HepG2 (cell line): ENCODE measurements around the gene CSTF1. TPM values are rescaled to one million over a fixed set of nuclear protein-coding genes. Genes with fewer than 3 reads are reported as not detected.

ENCODE experiments used
- FOXJ3 ChIP-seq: sonication (generic); formaldehyde crosslinking; IDR thresholded peaks from 2 replicates; pipeline ENCODE4 v1.4.0; 2020; ENCODE audit warnings: missing genetic modification reagents, mild to moderate bottlenecking, borderline replicate concordance
- POLR2AphosphoS5 ChIP-seq: IDR thresholded peaks from 2 replicates; pipeline ENCODE4 v1.6.1; 2012; ENCODE audit warnings: low read depth, low read length
- SIN3B ChIP-seq: fragments of 150-350 bp; IDR thresholded peaks from 2 replicates; pipeline ENCODE4 v1.6.1; 2014; ENCODE audit warnings: low read length
- SMARCC2 ChIP-seq: fragments of 450-650 bp; IDR thresholded peaks from 2 replicates; pipeline ENCODE4 v1.6.1; 2017; ENCODE audit warnings: antibody characterized with exemption, mild to moderate bottlenecking
- SPEN ChIP-seq: sonication (generic); formaldehyde crosslinking; IDR thresholded peaks from 2 replicates; pipeline ENCODE4 v1.5.1; 2020; ENCODE audit warnings: low read depth, mild to moderate bottlenecking, missing genetic modification reagents
- YY1 ChIP-seq: IDR thresholded peaks from 2 replicates; pipeline ENCODE4 v1.6.1; 2011; ENCODE audit warnings: low read length, low read depth, moderate library complexity, mild to moderate bottlenecking; ENCODE audit not compliant: insufficient read depth, insufficient replicate concordance
- ZNF709 ChIP-seq: sonication (generic); formaldehyde crosslinking; IDR thresholded peaks from 2 replicates; pipeline ENCODE4 v1.5.0; 2020; ENCODE audit warnings: mild to moderate bottlenecking, missing genetic modification reagents
- ZNF746 ChIP-seq: sonication (generic); formaldehyde crosslinking; IDR thresholded peaks from 2 replicates; pipeline ENCODE4 v1.8.0; 2022; ENCODE audit warnings: mild to moderate bottlenecking, missing genetic modification reagents
- polyA plus RNA-seq, 8 experiments: library from polyadenylated mRNA; depleted of rRNA in 3 of 8; stranded (reverse) in 7 of 8; unstranded in 1 of 8; fragments of >200 nt; fragmentation: Illumina TruSeq in 4 of 8; extraction: Trizol in 4 of 8; gene quantifications; 2 replicates each; pipeline versions ENCODE4 v1.2.1 to v1.2.3, GENCODE V29; 2011 to 2016; ENCODE audit warnings: low read depth in 4 of 8, missing spikeins in 1 of 8, mixed read lengths in 1 of 8; ENCODE audit not compliant: insufficient read depth in 1 of 8
- total RNA-seq, 5 experiments: library from RNA; depleted of rRNA; stranded (reverse); fragments of >200 nt; fragmentation: Illumina TruSeq; extraction: Trizol; gene quantifications; 2 replicates each; pipeline ENCODE4 v1.2.3, GENCODE V29; 2016; ENCODE audit warnings: low read depth in 1 of 5
- TF ChIP-seq, protein P1 (sequence below): sonication (generic); formaldehyde crosslinking; IDR thresholded peaks from 2 replicates; pipeline ENCODE4 v1.4.0; 2020; ENCODE audit warnings: missing genetic modification reagents
- TF ChIP-seq, protein P2 (sequence below), 2 experiments: sonication (generic) in 1 of 2; formaldehyde crosslinking in 1 of 2; IDR thresholded peaks; 2 replicates each; pipeline versions ENCODE4 v1.5.1 to v1.6.1; 2011 to 2020; ENCODE audit warnings: borderline replicate concordance in 1 of 2, low read depth in 1 of 2, low read length in 1 of 2, mild to moderate bottlenecking in 1 of 2, missing genetic modification reagents in 1 of 2, moderate library complexity in 1 of 2
- TF ChIP-seq, protein P3 (sequence below): sonication (generic); formaldehyde crosslinking; IDR thresholded peaks from 2 replicates; pipeline ENCODE4 v1.5.0; 2020; ENCODE audit warnings: missing genetic modification reagents, mild to moderate bottlenecking, borderline replicate concordance

Gene CSTF1
- total and polyA plus RNA-seq, 2 of the 13 experiments (the other 11 are each of a cell fraction or from before 2014, with no cell fraction given), result 70.9 to 100 TPM

DNA sequence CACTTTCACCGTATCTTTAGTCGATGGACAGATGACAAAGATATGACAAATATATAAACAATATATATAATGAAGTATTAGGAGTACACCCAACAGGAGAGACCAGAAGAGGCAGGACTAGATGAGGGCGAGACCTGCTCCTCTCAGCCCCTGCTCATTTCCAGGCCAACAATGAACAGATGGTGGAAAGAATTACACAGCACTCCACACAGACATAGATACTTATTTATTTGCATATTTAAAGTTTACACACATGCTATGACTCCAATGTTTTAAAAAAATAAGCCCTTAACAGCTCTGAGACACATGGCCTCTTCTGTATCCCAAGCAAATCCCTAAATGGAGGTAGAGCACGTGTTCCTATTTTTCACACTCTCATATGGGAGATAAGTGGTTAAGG lies 23.3 kb upstream of the CSTF1 start (continued):
- TF ChIP-seq ZNF709 (CRISPR knock-in tag), result no peak
- 0 out of 2 replicates have a peak, but pooled peaks have one; percentile 5 for TF ChIP-seq POLR2AphosphoS5
- TF ChIP-seq, protein P1, sequence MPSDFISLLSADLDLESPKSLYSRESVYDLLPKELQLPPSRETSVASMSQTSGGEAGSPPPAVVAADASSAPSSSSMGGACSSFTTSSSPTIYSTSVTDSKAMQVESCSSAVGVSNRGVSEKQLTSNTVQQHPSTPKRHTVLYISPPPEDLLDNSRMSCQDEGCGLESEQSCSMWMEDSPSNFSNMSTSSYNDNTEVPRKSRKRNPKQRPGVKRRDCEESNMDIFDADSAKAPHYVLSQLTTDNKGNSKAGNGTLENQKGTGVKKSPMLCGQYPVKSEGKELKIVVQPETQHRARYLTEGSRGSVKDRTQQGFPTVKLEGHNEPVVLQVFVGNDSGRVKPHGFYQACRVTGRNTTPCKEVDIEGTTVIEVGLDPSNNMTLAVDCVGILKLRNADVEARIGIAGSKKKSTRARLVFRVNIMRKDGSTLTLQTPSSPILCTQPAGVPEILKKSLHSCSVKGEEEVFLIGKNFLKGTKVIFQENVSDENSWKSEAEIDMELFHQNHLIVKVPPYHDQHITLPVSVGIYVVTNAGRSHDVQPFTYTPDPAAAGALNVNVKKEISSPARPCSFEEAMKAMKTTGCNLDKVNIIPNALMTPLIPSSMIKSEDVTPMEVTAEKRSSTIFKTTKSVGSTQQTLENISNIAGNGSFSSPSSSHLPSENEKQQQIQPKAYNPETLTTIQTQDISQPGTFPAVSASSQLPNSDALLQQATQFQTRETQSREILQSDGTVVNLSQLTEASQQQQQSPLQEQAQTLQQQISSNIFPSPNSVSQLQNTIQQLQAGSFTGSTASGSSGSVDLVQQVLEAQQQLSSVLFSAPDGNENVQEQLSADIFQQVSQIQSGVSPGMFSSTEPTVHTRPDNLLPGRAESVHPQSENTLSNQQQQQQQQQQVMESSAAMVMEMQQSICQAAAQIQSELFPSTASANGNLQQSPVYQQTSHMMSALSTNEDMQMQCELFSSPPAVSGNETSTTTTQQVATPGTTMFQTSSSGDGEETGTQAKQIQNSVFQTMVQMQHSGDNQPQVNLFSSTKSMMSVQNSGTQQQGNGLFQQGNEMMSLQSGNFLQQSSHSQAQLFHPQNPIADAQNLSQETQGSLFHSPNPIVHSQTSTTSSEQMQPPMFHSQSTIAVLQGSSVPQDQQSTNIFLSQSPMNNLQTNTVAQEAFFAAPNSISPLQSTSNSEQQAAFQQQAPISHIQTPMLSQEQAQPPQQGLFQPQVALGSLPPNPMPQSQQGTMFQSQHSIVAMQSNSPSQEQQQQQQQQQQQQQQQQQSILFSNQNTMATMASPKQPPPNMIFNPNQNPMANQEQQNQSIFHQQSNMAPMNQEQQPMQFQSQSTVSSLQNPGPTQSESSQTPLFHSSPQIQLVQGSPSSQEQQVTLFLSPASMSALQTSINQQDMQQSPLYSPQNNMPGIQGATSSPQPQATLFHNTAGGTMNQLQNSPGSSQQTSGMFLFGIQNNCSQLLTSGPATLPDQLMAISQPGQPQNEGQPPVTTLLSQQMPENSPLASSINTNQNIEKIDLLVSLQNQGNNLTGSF (CRISPR knock-in tag), result no peak
- TF ChIP-seq, protein P2, sequence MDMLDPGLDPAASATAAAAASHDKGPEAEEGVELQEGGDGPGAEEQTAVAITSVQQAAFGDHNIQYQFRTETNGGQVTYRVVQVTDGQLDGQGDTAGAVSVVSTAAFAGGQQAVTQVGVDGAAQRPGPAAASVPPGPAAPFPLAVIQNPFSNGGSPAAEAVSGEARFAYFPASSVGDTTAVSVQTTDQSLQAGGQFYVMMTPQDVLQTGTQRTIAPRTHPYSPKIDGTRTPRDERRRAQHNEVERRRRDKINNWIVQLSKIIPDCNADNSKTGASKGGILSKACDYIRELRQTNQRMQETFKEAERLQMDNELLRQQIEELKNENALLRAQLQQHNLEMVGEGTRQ (IDR thresholded peaks at IDR 0.05; ENCODE audit: low read depth, low read length), result no peak
- TF ChIP-seq, protein P2 (CRISPR knock-in tag; IDR thresholded peaks at IDR 0.05; ENCODE audit: borderline replicate concordance), result no peak
- TF ChIP-seq SPEN (CRISPR knock-in tag), result no peak
- TF ChIP-seq ZNF746 (CRISPR knock-in tag), result no peak
- TF ChIP-seq SMARCC2, result no peak
- TF ChIP-seq YY1, result no peak
- TF ChIP-seq, protein P3, sequence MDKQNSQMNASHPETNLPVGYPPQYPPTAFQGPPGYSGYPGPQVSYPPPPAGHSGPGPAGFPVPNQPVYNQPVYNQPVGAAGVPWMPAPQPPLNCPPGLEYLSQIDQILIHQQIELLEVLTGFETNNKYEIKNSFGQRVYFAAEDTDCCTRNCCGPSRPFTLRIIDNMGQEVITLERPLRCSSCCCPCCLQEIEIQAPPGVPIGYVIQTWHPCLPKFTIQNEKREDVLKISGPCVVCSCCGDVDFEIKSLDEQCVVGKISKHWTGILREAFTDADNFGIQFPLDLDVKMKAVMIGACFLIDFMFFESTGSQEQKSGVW (CRISPR knock-in tag), result no peak
- TF ChIP-seq SIN3B, result no peak
- no peak for TF ChIP-seq FOXJ3 (CRISPR knock-in tag)
- TF ChIP-seq, all 625 proteins: peak for 3
